H1 (cell line): ENCODE data around the gene CTBP2.

Experiments used
- CHD7 ChIP-seq: fragments of 300-600 bp; sonication (generic); IDR thresholded peaks from 2 replicates; pipeline ENCODE4 v1.7.1; 2012; ENCODE audit warnings: low read length, moderate library complexity, mild to moderate bottlenecking, inconsistent platforms; ENCODE audit not compliant: insufficient replicate concordance
- SP1 ChIP-seq: IDR thresholded peaks from 2 replicates; pipeline ENCODE4 v1.6.1; 2011; ENCODE audit warnings: low read depth, low read length
- YY1 ChIP-seq: IDR thresholded peaks from 2 replicates; pipeline ENCODE4 v1.6.1; 2011; ENCODE audit warnings: low read depth, mild to moderate bottlenecking, low read length

DNA sequence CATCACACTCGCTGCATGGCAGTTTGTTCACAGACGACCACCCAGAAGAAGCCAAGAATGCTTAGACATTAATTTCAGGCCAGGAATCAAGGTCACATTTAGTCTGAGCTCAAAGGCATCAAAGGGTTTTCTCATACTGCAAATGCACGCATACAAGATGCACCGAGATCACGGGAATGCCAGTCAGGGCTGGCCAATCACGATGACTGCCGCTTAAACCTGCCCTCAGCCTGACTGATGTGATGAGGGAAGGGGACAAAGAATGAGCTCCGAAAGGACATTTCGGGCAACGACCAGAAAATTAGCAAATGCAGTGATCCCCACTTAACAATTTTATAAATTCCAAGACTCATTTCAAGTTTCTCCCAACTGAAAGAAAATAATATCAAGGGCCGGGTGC lies 20.2 kb downstream of the CTBP2 start:
- TF ChIP-seq SP1 (no peak), CHD7 (no peak), YY1 (no peak)
